ENCODE measurements around the gene FHIP1A.

FHIP1A gene

DNA sequence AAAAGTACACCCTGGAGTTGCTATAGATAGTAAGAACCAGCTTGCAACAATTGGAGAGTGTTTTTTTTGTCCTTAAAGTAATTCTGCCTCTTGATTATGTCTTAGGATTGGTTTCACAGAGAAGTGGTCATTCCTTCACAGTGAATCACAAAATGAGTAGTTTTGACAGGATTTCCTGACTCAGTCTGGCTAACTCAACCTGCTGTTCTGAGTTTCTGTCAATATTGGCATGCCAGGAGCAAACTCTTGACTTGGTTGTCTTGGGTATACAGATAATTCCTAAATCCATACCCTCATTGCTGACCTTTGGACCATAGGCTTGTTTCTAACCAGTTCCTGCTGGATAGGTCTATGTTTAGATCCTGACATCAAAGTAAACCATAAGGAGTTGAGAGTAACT is 9.4 kb downstream of the FHIP1A start:
- DNase-seq = no peak

DNA sequence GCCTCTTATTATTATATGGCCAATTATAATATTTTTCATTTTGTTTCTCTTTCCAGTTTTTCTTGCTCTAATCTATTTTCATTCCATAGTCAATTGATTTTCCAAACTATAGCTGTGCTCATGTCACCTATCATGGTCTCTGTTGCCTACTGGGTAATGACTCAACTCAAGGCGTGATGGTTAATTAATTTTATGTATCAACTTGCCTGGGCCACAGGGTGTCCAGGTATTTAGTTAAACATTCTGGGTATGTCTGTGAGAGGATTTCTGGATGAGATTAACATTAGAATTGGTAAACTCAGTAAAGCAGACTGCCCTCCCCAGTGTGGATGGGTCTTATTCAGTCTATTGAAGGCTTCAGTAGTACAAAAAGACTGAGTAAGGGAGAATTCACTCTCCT is 9.9 kb downstream of the FHIP1A start:
- DNase-seq = no peak

DNA sequence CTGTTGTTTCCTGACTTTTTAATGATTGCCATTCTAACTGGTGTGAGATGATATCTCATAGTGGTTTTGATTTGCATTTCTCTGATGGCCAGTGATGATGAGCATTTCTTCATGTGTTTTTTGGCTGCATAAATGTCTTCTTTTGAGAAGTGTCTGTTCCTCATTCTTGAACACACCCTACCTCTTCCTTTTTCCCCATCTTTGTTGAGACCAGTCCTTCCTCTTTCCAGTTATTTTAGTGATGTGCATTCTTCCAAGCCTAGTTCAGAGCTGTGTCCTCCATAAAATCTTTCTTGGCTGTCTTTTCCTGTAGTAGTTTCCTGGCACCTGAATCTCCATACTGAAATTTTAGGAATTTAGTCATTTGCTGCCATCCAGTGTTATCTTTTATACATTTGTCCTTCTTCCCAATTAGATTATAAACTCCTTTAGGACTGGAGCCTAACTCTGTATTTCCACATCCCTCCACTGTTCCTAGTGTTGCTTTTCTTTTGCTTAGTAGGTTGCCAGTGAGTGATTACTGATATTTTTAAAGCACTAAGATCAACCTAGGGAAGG is 11.4 kb downstream of the FHIP1A start:
- DNase-seq = no peak

DNA sequence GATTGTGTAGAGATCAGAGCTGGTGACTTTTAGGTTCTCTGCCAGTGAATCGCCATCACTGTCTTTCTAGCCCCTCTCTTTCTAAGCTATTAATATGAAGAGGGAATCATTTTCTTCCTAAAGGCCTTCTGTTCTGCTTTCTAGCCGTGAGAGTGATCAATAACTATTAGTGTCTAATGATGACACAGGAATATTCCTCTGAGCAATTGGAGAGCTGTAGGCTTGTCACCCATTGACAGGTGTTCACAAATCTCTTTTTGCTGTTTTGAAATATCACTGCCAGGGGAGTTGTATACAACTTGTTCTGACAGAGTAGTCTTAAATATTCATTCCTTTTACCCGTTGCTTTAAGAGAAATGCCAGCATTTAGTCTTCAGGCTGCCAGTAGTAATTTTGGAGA is 13.9 kb downstream of the FHIP1A start:
- DNase-seq = no peak

DNA sequence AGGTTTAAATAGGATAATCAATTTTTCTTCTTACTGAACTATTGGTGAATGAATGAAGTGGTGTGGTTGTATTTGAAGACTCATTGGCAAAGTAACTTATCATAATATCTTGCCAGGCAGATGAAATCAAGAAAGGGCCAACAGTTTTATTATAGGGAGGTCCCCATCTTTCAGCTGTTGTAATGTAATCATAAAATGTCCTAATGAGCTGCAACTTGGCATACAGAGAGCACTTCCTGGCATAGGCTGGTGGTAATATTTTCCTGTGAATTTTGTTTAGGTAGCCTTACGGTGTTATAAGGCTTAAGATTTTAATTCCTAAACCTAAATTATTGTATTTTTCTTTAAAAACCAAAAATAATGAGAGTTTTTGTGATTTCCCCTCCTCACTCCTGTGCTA is 17.5 kb downstream of the FHIP1A start:
- no peak for DNase-seq

DNA sequence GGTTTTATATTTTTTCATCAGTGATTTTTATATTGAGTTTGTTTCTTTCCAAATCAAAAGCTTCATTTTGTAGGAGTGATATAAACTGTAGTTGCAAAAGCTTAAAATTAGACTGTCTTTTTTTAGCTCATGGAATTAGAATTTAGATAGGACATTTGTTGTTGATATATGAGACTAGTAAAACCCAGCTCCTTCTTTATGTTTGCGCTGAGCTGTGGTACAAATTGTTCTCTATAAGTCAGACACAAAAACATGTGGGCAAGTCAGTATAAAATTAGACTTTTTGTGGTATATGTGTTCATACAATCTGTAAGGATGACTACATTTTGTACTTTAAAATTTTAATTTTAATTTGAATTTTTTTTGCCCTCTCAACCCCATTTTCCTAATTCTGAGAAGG is 18.3 kb downstream of the FHIP1A start:
- DNase-seq = no peak

DNA sequence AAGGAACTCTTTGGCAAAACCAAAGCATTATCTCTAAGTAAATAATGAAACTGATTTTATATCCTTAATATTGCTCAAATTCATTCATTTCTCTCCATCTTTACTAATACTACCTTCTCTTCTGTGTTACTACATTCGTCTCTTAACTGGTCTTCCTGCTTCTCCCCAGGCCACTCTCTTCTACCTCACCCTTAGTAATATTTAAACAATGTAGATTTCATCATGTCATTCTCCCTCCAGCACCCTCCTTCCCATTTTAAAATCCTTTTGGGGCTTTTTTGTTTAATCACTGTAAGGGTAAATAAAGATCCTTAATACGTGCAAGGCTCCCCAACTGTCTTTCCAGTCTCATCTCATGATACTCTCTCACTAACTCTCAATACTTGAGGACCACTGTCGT is 19.4 kb downstream of the FHIP1A start:
- no peak for DNase-seq

DNA sequence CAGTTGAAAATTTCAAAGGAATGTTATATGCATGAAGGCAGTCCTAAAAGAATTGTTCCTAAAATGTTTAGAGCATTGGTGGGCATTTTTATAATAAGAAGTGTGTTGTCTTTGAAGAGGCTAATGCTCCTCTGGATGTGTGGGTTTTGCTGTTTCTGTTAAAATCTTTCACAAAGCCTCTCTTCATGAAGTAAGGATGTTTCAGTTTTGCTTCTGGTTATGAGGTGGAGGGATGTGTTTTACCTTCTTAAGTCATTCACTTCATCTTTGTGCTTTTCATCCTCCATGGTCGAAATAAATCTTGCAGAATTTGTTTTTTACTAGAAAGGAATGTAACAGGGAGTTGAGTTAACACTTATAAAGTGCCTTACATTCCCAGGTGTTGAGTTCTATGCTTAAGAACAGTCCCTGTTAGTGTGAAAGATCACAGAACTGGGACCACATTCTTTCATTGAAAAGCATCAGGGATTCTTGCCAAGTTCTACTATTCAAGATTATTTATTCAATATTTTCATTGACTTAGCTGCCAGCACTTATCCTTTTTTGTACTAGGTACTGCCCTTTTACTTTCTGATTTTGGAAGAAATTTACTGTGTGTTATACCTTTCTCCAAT is 21.1 kb downstream of the FHIP1A start:
- DNase-seq = no peak

DNA sequence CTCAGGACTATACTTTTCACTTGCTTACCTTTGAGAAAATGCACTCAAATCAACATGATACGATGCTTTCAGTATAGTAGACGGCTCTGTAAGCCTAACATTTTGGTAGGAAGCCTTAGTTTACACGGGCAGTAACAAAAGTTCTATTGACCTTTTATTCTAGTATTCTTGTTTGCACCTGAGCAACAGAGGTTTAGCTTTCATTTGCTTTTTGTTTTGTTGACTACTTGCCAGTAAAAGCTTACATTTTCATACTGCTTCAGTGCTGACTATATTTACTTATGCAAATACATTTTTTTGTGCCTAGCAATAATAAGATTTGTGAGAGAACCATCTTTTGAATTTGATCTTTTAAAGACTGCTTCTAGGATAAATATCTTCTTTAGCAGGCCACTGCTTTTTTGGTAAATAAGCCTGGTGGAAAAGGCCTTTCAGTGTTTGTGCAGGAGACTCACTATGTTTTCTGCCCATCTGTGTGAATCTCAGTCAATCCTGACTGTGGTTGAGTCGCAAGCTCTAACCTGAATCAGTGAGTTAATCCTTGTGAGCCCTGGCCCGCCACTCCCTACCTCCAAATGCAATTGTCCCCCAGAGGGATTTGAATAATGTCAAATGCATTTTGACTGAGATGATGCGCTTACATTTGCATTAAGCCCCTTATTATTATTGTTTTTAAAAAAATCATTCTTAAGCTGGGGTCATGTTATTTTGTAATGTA is 21.9 kb downstream of the FHIP1A start:
- DNase-seq = no peak

DNA sequence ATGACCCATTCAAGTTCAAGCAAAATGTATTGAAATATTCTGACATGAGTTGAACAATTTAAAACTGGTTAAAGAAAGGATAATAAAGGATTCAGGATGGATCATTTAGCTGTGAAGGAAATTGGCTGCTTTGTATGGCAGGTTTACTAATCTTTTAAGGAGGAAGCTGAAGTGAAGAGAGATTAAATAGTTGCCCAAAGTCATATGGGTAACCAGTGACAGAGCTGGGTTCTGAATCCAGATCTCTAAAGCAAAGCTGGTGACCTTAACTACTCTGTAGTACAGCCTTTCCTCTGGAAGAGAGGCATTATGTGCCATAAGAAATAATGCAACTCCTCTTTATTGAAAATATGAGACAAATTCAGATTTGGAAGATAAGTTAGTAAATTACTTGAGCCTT is 22.8 kb downstream of the FHIP1A start:
- DNase-seq = no peak

DNA sequence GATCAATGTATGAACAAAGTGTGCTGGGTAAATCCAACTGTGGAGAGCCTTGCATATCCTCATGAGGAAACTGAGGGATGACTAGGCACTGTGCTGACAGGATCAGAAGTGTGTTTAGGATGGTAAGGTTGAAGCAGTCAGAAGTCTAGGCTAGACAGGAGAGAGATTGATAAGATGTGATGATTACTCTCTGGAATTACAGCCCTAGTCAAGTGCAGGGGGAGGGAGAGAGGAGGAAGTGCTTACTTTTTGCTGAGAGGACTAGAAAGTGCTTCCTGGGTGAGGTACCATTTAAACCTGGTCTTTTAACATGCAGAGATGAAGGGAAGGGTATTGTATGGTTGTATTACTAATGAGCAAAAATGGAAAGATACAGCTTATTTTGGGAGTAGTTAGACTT is 23.7 kb downstream of the FHIP1A start:
- no peak for DNase-seq

DNA sequence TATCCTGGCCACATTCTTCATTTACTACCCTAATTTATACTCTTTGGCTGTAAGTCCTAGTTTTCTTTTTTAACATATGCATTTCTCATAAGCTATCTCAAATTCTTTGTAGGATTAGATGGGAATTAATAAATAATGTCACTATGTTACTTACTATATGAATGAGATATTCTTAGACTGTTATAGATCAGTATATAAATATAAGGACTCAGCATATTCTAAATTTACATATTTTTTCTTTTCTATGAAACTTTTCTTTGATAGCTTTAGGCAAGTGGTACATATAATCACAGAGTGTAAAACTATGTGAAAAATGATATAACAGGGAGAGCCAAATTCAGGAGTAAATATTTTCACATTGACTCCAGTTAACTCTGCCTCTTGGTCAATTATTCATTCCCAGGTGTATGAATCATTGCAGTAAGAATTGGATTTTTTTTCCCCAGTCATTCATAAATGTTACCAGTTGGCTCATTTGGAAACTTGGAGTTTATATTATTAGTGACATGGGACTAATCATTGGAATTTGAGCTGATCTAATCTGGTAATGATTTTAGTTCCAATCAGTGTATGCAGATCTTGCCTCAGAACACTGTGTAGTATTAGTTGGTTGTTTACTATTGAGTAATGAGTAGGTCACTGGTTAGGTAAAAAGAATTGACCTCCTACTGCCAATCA is 25.3 kb downstream of the FHIP1A start:
- no peak for DNase-seq

DNA sequence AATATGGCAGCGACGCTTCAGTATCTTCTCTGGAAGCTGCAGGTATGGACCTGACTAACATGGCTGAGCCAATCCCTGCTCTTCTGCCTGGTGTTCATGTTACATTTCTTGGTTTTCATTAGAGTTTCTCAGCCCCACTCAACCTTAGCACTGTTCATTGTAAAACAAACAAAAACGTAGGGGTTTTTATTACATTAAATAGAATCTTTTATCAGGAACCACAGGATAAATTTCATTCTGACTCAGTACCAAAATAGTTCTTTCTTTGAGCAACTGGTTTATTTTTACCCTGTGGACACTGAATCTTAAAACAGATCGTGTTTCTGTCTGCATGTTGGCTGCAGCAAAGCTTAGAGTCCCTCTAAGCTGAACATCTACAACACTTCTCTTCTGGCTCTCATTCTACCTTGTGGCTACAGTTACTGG is 27.1 kb downstream of the FHIP1A start:
- no peak for DNase-seq

DNA sequence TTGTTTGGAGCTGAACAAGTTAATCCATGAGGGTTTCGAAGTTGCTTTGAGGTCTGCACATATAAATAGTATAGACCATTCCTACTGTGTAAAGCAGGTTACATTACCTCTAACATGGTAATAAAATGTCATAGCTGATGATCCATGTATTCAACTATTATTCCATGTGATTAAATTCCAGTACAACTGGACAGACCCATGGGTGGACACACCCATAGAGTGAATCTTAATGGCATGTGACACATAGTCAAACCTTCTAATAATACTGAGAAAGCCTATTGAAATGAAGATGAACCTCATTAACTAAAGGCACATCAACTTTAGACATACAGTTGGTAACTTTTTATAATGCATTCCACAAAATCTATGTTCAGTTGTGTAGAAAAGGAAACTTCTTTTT is 28.5 kb downstream of the FHIP1A start:
- DNase-seq = no peak

DNA sequence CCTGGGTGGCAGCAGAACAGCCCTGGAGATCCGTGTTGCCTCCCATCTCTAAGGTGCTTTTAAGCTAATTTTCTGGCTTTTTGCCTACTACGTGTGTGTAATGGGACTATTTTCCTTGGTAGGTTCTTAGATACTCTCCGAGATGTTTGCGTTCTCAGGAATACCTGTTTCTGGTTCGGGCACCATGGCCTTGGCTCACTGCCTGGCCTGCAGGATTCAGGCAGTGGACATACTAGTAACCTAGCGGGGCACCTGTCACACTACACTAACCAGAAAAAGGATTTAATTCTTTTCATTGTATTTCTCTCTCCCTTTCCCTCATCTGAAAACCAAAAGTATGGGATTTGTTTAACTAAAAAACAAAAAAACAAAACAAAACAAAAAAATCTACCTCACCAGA is 29.2 kb downstream of the FHIP1A start:
- DNase-seq = no peak

DNA sequence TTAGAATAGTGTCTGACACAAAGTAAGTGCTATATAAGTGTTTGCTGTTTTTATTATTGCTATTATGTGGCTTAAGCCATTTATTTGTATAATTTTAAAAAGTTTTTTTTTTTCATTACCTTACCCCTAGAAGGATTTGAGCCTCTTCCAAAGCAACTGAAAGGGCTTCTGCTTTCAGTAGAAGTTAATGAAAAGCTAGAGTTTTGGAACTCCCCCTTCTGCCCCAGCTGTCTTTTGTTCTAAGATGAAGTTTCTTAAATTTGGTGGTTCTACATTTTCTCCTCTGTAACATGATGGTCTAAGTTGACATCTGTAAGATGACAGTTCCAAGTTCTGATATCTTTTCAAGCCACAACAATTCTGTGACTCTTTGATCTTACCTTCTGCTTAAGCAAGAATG is 30.3 kb downstream of the FHIP1A start:
- DNase-seq = no peak

DNA sequence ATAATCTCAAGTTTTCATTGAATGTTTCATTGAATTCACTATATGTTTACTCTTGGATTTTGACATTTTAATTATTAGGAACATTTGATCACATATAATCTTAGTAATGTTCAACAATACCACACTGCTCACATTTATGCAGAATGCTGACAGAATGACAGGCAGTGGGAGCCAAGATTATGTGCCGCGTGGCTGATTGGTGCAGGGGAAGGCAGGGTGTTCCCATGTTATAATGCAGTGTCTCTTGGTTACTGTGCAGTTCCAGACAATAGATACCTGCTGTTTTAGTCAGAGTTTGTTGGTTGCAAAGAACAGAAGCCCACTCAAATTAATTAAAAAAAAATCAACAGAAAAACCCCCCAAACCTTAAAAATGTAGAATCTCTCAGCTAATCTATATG is 33.0 kb downstream of the FHIP1A start:
- no peak for DNase-seq

DNA sequence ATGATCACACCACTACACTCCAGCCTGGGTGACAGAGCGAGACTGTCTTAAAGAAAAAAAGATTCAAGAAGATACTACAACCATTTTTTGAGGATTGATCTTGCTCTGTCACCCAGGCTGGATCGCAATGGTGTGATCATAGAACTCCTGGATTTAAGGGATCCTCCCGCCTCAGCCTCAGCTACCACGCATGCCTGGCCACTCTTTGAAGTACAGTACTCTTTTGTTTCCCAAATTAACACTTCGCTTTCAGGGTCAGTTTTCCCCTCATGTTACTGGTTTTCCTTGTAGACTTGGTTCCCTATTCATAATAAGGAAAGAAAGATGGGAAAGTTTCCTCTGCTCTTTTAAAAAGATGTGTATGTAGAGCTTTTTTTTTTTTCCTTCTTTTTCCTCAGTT is 34.3 kb downstream of the FHIP1A start:
- DNase-seq = no peak

DNA sequence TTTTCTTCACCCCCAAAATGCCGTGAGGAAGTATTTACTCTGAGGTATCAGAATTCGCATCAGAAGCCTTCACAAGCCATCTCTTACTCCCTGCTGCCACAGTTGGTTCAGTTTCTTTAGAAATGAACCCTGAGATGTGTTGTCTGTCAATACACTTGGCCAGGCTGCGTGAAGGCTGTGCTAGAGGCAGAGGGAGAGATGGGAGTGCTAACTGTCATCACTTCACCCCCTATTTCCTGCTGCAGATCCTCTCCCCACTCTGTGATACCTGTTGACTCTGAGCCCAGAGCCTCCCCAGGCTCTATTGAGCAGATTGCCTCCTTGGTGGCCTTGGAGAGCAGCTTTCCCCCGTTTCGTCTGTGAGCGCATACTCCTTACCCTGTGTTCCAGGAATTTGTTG is 34.8 kb downstream of the FHIP1A start:
- no peak for DNase-seq

DNA sequence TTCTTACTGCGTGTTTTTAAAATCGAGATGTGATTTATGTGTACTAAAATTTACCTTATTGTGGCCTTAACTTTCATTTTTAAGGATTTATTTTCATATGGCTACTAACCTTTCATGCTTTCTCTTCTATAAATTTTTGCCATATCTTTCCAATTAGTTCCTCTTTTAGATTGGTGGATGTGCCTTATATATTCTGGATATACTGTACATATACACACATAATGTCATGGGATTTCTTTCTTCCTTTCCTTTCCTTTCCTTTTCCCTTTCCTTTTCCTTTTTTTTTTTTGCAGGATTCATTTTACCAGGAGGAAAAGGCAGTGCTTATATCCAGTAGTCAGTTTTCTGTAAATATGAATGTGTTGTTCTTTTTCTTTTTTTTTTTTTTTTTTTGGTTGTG is 37.2 kb downstream of the FHIP1A start:
- no peak for DNase-seq

DNA sequence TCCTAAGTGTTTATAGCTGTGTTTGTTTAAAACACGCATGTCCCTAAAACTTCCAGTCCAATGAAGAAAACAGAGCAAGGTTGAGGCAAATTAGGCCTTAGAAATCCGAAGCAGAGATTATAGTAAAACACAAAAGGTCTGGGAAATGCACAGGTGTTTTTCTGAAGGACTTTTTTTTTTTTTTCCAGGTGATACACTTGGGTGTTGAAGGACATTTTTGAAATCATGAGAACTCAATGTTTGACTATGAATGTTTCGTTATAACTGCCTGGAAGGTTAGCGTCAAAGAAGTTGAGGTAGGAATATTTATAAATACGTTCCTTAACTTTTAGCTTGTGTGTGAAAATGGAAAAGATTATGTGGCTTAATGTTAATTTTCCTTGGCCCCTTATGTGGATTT is 45.5 kb downstream of the FHIP1A start:
- DNase-seq = no peak

DNA sequence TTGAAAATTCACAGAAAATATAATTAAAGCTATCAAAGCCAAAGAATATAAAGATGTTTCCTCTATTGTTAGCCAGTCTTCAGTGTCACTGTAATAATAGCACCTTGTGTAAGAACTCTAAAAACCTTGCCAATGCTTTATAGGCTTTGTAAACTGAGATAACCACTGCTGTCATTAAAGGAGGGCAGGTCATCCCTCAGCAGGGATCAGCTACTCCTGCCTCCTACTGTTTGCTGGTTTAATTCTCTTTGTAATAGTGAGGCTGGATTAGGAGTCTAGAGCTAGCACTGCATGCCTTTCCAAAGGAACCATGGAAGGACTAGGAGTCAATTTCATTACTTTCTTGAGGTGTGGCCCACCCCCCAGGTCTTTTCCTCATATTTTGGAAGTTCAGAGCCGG is 46.2 kb downstream of the FHIP1A start:
- no peak for DNase-seq

DNA sequence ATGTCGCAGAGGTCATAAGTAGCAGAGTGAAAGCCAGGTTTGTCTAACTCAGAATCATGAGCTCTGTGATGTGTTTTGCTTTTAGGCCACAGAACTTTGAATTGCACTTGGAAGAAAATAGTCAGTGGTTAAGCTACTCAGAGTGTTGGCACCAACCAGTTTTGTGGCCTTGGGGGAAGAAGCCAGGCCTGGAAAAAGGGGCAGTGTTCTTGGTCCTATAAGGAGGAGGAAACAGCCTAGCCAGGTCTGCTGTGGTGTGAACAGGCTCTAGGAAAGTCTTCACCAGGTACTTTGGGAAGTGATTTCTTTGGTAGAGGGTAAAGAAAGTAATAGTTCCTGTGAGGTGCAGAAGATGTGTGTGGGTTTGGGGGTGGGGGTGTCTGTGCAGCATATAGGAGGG is 49.2 kb downstream of the FHIP1A start:
- DNase-seq = no peak
